ENCODE data around the gene PRMT3.

GRCh38 chr11:20470348-20470747 is 82.8 kb downstream of the PRMT3 start:
- TF ChIP-seq CTCF (IDR thresholded peaks at IDR 0.05) (no peak), POLR2A (IDR thresholded peaks at IDR 0.05) (no peak)
